Activated CD4-positive, alpha-beta T cell treated with anti-CD3 and anti-CD28 coated beads for 24 hours (primary cell): Measurements from ENCODE around the gene PHF21A.
"Not testable (repeated sequence)": the region's sequence is repeated elsewhere in the genome, so short reads cannot be mapped to it uniquely, and the experiment has no call there.

Experiments used
- DNase-seq, 2 donors: peaks; one replicate each; pipeline ENCODE4 v3.0.0-alpha.2; 2020; ENCODE audit warnings: low read depth in 2 of 2

Gene PHF21A

GRCh38 chr11:46120346-46121300 lies 631 bp downstream of the PHF21A start:
- DNase-seq: no peak

DNA sequence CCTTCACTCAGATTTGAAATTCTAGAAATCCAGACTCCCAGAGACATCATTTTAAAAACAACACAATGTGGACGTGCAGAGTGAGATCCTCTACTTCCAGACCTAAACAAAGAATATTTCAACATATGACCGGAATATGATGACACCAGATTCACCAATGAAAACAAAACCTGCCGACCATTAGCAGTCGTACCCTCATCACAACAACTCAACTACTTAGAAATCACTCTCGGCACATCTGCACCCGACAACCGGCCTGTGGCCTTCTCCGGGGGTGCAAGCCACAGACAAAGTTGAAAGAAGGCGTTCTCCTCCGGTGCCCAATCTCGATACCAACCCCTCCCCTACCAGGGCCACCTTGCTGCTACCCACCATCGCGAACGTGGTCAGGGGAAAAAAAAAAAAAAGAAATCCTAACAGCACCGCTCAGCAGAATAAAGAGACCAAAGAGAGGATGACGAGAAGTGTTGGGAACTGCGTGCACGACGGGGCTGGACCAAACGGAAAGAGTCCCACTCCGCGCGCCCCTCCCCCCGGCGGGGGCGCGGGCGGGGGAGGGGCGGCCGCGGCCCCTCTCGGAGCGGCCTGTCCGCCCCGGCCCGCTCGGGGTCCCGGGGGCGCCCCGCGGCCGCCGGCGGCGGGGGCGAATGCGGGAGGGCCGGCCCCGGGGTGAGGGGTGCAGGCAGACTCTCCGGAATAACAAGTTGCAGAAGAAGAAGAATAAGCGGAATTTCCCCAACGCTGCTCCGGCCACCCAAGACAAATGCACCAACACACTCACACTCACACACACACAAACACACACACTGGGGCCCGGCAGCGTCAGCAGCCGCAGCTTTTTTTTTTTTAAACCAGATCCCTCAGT lies 1.7 kb downstream of the PHF21A start:
- DNase-seq: peak; percentile 32 to 35

DNA sequence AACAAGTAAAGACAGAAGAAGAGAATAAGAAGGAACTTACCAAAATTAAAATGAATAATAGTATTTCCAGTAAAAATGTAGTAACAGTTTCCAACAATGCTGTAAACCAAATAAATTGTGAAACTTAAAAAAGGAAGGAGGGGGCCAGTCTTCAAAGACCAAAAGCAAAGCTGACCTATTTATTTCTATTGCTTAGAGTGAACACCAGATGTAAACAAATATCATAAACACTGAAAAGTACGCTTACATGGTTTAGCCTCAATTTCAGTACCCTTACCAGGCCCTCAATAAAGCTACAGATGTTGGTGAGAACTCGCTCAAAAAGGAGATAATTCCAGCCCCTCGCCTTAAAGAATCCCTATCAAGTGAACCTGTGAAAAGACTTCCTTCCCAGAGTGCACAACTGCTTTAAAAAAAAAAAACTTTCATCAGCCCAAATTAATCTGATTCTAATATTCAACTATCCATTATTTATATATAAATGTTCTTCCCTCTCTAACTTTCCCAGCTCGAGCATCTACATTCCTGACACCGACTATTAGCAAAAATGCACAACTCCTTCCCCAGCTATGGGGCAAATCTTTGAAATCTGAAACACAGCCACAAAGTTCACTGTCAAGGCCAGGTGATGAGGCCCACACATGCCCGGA lies 2.4 kb downstream of the PHF21A start:
- DNase-seq: no peak

DNA sequence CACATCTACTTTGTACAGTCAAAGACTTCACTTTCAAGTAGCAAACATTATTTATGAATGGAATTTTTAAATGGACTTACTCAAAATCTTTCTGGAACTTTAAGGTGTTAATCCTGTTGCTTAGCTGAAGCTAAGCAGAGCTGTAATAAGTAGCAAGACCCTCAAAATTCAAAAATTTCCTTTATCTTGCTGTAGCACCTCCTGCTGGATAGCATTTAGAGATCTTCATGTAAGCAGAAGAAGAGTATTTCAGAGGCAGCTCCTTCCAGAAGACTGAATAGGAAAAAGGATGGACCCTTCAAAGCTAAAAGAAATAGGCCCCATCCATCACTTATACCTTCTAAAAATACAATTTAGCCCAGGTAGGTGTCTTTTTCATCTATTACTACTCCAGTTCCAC lies 3.4 kb downstream of the PHF21A start:
- no peak for DNase-seq

DNA sequence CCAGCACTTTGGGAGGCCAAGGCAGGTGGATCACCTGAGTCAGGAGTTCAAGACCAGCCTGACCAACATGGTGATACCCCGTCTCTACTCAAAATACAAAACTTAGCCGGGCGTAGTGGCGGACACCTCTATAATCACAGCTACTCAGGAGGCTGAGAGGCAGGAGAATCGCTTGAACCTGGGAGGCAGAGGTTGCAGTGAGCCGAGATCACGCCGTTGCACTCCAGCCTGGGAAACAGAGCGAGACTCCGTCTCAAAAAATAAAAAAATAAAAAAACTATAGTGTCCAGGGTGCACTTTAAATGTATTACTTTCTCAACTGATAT lies 4.6 kb downstream of the PHF21A start:
- not testable (repeated sequence) for DNase-seq

DNA sequence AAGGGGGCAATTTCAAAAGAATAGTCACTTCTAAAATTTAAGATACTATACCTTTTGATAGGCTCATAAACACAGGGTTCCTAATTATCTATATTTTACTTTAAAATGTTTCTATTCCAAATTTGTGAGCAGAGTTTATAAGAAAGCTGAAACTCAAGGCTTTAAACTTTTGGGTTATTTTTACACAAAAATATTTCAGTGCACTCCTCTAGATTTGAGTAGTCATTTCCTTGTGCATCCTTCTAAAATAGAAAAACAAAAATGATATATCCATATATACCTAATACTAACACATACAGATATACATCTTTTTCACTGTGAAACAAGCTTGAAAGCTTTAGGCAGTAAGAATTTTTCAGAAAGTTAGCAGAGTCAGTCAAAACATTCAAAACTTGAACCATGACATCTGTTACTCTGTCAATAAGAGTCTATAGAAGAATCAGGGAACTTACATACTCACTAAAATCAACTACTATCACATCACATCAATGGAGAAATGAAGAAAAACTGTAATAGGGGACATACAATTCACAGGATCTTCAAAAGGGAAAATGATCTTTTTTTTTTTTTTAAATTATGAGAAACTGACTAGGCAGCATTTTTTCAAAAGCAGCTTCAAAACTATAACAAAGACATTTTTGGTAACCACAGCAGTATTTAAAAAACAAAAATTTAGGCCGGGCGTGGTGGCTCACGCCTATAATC lies 5.1 kb downstream of the PHF21A start:
- DNase-seq: no peak

DNA sequence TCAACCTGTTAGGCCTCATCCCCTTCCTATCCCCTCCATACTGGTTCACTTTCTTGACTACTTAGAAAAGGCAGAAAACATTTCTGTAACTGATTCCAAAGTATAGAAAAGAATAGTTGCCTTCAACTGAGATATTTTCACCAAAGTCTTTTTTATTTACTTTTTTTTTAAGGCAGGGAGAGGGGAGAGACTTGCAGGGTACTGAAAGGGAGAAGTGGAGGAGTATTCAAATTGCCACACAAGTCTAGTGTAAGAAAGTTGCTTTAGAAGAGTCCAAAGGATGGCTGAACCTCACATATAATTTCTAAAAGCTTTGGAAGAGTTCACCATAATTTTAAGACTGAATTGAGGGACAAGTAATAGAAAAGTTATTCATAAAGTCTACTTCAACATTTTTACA lies 6.3 kb downstream of the PHF21A start:
- no peak for DNase-seq

- no peak for DNase-seq
These were observed 6.9 kb downstream of the PHF21A start for GRCh38 chr11:46114378-46114777.

- no peak for DNase-seq
These were observed 8.2 kb downstream of the PHF21A start for GRCh38 chr11:46112961-46113607.

DNA sequence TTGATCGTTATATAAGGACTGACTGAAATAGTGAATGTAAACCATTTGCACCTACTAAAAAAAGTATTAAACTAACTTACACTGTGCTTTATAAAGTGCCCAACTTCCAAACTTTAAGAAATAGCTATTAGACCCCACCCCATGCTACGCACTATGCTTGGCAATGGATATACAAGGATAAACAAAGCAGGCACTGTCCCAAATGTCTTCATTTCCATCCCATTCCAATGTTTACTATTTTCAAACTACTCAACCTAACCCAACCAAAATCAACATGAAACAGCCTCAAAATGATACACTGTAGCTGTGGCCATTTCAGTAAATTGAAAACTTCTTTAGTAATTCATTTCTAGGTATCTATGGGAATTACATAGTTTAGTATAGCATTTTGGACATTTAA lies 12.5 kb downstream of the PHF21A start:
- no peak for DNase-seq

DNA sequence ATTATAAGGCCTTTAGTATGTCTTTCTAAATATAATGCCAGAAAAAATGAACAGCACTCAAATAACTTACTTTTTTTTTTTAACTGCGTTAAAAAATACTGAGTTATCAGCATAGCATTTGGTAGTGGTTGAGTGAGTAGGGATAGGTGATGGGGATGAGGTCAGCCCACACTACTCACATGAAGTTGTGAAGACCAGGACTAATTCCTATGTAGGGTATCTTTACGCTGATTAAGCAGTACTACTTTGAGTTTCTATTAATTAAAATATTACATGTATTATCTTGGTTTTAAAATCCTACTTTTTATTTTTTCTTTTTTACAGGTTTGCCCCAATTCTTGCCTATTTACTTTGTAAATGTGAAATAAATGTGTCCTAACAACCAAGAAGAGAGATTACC lies 13.5 kb downstream of the PHF21A start:
- DNase-seq: no peak

DNA sequence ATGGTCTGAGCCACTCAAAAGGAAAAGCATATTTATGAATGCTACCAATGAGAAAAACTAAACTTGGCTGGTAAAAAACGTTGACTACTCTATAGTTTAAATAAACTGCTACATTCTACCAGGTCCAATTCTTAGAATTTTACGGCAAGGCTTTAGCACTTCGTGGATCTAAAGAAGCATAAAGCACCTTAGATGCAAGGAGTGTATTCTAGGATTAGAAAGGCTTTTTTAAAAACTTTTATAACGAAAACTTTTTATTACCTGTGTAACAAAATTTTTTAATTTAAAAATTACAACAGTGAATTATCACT lies 13.9 kb downstream of the PHF21A start:
- no peak for DNase-seq

DNA sequence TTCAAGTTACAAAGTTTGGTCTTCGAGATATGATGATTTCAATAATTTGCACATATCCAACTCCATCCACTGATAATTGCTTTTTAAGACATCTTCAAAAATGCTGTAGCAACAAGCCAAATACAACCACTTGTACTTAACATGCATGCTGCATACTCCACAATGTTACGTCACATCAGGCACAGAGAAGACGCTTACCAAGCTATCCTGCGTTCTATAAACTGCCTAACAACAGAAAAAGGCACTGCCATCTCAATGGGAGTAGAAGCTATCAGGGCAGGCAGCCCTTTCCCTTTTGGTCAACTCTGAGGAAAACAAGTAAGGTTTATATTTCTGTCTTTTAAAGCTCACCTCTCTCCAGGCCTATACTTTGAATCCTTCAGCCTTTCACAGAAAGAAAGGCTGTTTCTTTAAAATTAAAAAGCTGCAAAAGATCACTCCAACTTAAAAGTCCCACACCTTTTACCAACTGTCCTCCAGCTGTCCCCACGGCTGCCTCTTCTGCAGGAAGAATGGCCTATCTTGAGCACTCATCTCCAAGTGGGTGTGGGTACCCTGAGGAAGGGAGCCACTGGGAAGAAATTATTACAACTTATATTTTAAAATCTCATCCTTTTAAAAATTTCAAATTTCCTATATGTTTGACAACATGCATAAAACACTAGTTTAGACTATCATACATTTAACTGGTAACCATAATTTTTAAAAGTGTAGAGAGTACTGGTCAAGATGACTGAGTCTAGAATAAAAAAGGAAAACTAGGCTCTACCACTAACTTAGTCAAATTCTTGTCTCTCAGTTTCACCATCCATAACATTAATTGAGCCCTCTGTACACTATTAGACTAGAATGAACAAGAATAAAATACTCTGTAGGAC lies 14.5 kb downstream of the PHF21A start:
- DNase-seq: no peak

DNA sequence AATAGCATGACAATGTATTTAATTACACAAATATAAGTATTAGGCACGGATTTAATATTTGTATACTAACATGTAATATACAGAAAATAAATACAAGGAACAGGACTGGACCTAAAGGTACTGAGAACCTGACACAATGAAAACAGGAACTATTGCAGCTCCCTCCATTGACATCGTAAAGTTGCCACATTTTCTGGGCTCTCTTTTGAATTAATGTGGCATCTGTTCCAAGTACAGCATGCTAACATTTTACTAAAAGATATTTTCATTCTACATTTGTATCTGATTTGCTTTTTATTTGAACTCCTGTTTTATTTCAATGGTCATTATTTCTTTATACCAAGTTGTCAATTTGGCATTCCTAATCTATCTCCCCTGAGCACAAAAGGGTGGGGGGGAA lies 15.3 kb downstream of the PHF21A start:
- DNase-seq: no peak

GRCh38 chr11:46105134-46105628 lies 16.1 kb downstream of the PHF21A start:
- DNase-seq: no peak

DNA sequence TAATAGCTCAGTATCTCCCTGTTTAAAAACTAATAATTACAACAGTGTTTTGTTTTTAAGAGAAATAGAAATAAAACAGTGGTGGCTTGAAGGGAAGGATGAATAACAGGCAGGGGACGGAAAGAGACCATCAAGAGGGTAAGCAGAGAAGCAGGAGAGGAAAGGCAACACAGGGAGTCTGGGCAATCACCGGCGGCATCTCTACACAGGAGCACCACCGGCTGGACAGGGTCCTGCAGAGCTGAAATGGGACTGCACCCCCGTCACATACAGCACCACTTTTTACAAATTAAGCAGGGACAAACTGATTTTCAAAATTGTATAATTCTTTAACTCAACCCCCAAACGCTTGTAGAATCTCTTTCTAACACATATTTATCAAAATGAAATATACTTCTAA lies 18.4 kb downstream of the PHF21A start:
- DNase-seq: no peak

GRCh38 chr11:46100670-46101069 lies 20.6 kb downstream of the PHF21A start:
- no peak for DNase-seq

DNA sequence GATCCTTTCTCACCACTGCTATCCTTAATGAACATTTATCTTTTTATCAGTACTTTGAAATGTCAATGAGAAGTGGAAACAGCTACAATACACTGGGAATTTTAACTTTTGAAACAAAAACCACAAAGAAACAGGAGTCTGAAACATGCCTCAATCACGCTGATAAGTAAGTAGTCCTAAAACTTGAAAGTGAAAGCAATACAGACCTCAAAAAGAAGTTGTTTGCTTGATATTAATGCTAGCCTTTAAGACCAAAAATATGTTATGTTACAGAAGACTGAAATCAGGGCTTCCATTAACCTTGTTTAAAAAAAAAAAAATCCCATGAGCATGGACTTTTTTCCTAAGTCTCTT lies 21.3 kb downstream of the PHF21A start:
- no peak for DNase-seq

- no peak for DNase-seq
These were observed 30.9 kb downstream of the PHF21A start for GRCh38 chr11:46090375-46090774.

- no peak for DNase-seq
These were observed 41.6 kb downstream of the PHF21A start for GRCh38 chr11:46079662-46080061.
